ENCODE measurements around the gene GRIP2.

- no peak for TF ChIP-seq CTCF (IDR thresholded peaks at IDR 0.05; ENCODE audit: insufficient read depth, low read length, poor library complexity, severe bottlenecking)
- no peak for TF ChIP-seq EZH2phosphoT487 (conservative IDR thresholded peaks at IDR 0.05; ENCODE audit: low read length)
Observed at GRCh38 chr3:14487086-14487485, 53.1 kb downstream of the GRIP2 start.

Measured in SU-DHL-6 (cell line).